Measurements from ENCODE around the gene EDRF1. TPM values are rescaled to one million over a fixed set of nuclear protein-coding genes. Genes with fewer than 3 reads are reported as not detected.
"Not testable (repeated sequence)": the region's sequence is repeated elsewhere in the genome, so short reads cannot be mapped to it uniquely, and the experiment has no call there.

Gene EDRF1
- total and polyA plus RNA-seq, 3 experiments from 2014 or later, result 13.1 to 33.5 (median 32.5) TPM

- H3K4me3 ChIP-seq (ENCODE audit: low read length), result no peak overlapping the region
- DNase-seq, result no peak
- Mint-ChIP-seq H3K36me3 (peaks cover 0 to 5% (median 0%) of the 10 kb centered on the region in 3 donors), H3K27me3 (peaks cover 2 to 20% of the 10 kb centered on the region in 2 donors), H3K4me1 (no peaks in the 10 kb centered on the region), H3K9me3 (peaks cover 0 to 4% (median 0%) of the 10 kb centered on the region in 5 donors), H3K4me3 (no peak overlapping the region), H3K27ac (no peak overlapping the region)
- no peaks in the 10 kb centered on the region for H3K9me3 ChIP-seq (ENCODE audit: low read length)
- H3K4me1 ChIP-seq (ENCODE audit: insufficient read depth, low read length), result no peaks in the 10 kb centered on the region
- H3K27me3 ChIP-seq (ENCODE audit: insufficient read depth, low read length, poor library complexity, severe bottlenecking), result peaks cover under 1% of the 10 kb centered on the region
- POLR2A ChIA-PET, result no interaction called here
- H3K36me3 ChIP-seq (ENCODE audit: insufficient read depth, low read length), result no peaks in the 10 kb centered on the region
- H3K27ac ChIP-seq (ENCODE audit: low read depth, low read length), result no peak overlapping the region
- CTCF ChIA-PET, result no interaction called here
Measured at GRCh38 chr10:125699562-125700143, 19.9 kb upstream of the EDRF1 start.

GRCh38 chr10:125700355-125700911 is 19.1 kb upstream of the EDRF1 start:
- H3K27ac Mint-ChIP-seq, result no peak overlapping the region
- peaks cover 0 to 5% (median 1%) of the 10 kb centered on the region in 3 donors for H3K36me3 Mint-ChIP-seq
- H3K27me3 Mint-ChIP-seq, result peaks cover 2 to 13% of the 10 kb centered on the region in 2 donors
- H3K9me3 ChIP-seq (ENCODE audit: low read length), result no peaks in the 10 kb centered on the region
- POLR2A ChIA-PET, result no interaction called here
- H3K36me3 ChIP-seq (ENCODE audit: insufficient read depth, low read length), result no peaks in the 10 kb centered on the region
- H3K27ac ChIP-seq (ENCODE audit: low read depth, low read length), result no peak overlapping the region
- DNase-seq, result no peak
- no peaks in the 10 kb centered on the region for H3K27me3 ChIP-seq (ENCODE audit: insufficient read depth, low read length, poor library complexity, severe bottlenecking)
- no peak overlapping the region for H3K4me3 Mint-ChIP-seq
- H3K4me1 ChIP-seq (ENCODE audit: insufficient read depth, low read length), result no peaks in the 10 kb centered on the region
- H3K4me3 ChIP-seq (ENCODE audit: low read length), result no peak overlapping the region
- CTCF ChIA-PET, result no interaction called here
- peaks cover 0 to 4% (median 0%) of the 10 kb centered on the region in 5 donors for H3K9me3 Mint-ChIP-seq
- no peaks in the 10 kb centered on the region for H3K4me1 Mint-ChIP-seq

GRCh38 chr10:125707541-125708468 is 11.7 kb upstream of the EDRF1 start:
- peaks cover 0 to 16% (median 3%) of the 10 kb centered on the region in 3 donors for H3K36me3 Mint-ChIP-seq
- POLR2A ChIA-PET, result no interaction called here
- no peaks in the 10 kb centered on the region for H3K4me1 Mint-ChIP-seq

GRCh38 chr10:125708971-125709503 is 10.5 kb upstream of the EDRF1 start:
- Mint-ChIP-seq H3K9me3 (peaks cover 16 to 33% (median 26%) of the 10 kb centered on the region in 5 donors), H3K36me3 (peaks cover under 1 to 20% (median 3%) of the 10 kb centered on the region in 3 donors), H3K27me3 (peaks cover 7 to 40% of the 10 kb centered on the region in 2 donors), H3K4me1 (no peaks in the 10 kb centered on the region), H3K27ac (no peak overlapping the region), H3K4me3 (no peak overlapping the region)
- Histone ChIP-seq H3K4me1 (ENCODE audit: insufficient read depth, low read length) (no peaks in the 10 kb centered on the region), H3K36me3 (ENCODE audit: insufficient read depth, low read length) (no peaks in the 10 kb centered on the region), H3K27ac (ENCODE audit: low read depth, low read length) (no peak overlapping the region), H3K9me3 (ENCODE audit: low read length) (peaks cover 3% of the 10 kb centered on the region), H3K27me3 (ENCODE audit: insufficient read depth, low read length, poor library complexity, severe bottlenecking) (no peaks in the 10 kb centered on the region), H3K4me3 (ENCODE audit: low read length) (no peak overlapping the region)
- DNase-seq, result no peak
- ChIA-PET POLR2A (no interaction called here), CTCF (no interaction called here)

More at GRCh38 chr10:125707541-125708468, 11.7 kb upstream of the EDRF1 start:
- no peaks in the 10 kb centered on the region for H3K36me3 ChIP-seq (ENCODE audit: insufficient read depth, low read length)
- no peak overlapping the region for H3K27ac Mint-ChIP-seq
- H3K4me1 ChIP-seq (ENCODE audit: insufficient read depth, low read length), result no peaks in the 10 kb centered on the region
- peaks cover 10 to 26% (median 17%) of the 10 kb centered on the region in 5 donors for H3K9me3 Mint-ChIP-seq
- H3K4me3 Mint-ChIP-seq, result no peak overlapping the region
- H3K9me3 ChIP-seq (ENCODE audit: low read length), result no peaks in the 10 kb centered on the region
- H3K27me3 Mint-ChIP-seq, result peaks cover 2 to 36% of the 10 kb centered on the region in 2 donors
- CTCF ChIA-PET, result interaction anchor here (1.1 kb wide), 1 partner anchor 17 kb away, joined by 3 read pairs; no protein-coding TSS in a partner anchor
- H3K27ac ChIP-seq (ENCODE audit: low read depth, low read length), result no peak overlapping the region
- no peak for DNase-seq
- no peak overlapping the region for H3K4me3 ChIP-seq (ENCODE audit: low read length)
- no peaks in the 10 kb centered on the region for H3K27me3 ChIP-seq (ENCODE audit: insufficient read depth, low read length, poor library complexity, severe bottlenecking)

- peak overlapping the region in 1 of 8 donors; percentile 27 for H3K27ac Mint-ChIP-seq
- Histone ChIP-seq H3K36me3 (ENCODE audit: insufficient read depth, low read length) (no peaks in the 10 kb centered on the region), H3K4me1 (ENCODE audit: insufficient read depth, low read length) (no peaks in the 10 kb centered on the region), H3K4me3 (ENCODE audit: low read length) (no peak overlapping the region), H3K9me3 (ENCODE audit: low read length) (peaks cover 5% of the 10 kb centered on the region), H3K27ac (ENCODE audit: low read depth, low read length) (no peak overlapping the region), H3K27me3 (ENCODE audit: insufficient read depth, low read length, poor library complexity, severe bottlenecking) (no peaks in the 10 kb centered on the region)
- peaks cover 7 to 40% of the 10 kb centered on the region in 2 donors for H3K27me3 Mint-ChIP-seq
- no peaks in the 10 kb centered on the region for H3K4me1 Mint-ChIP-seq
- no peak overlapping the region for H3K4me3 Mint-ChIP-seq
- DNase-seq, result no peak
- peaks cover 16 to 39% (median 29%) of the 10 kb centered on the region in 5 donors for H3K9me3 Mint-ChIP-seq
- ChIA-PET CTCF (no interaction called here), POLR2A (no interaction called here)
- H3K36me3 Mint-ChIP-seq, result peaks cover 2 to 20% (median 3%) of the 10 kb centered on the region in 3 donors
Measured at GRCh38 chr10:125709553-125710474, 9.7 kb upstream of the EDRF1 start.

- Mint-ChIP-seq H3K4me1 (no peaks in the 10 kb centered on the region), H3K27ac (no peak overlapping the region), H3K9me3 (peaks cover 16 to 41% (median 32%) of the 10 kb centered on the region in 5 donors), H3K4me3 (no peak overlapping the region), H3K36me3 (peaks cover 1 to 16% (median 2%) of the 10 kb centered on the region in 3 donors), H3K27me3 (peaks cover 5 to 34% of the 10 kb centered on the region in 2 donors)
- Histone ChIP-seq H3K4me3 (ENCODE audit: low read length) (no peak overlapping the region), H3K36me3 (ENCODE audit: insufficient read depth, low read length) (no peaks in the 10 kb centered on the region), H3K4me1 (ENCODE audit: insufficient read depth, low read length) (no peaks in the 10 kb centered on the region), H3K27ac (ENCODE audit: low read depth, low read length) (no peak overlapping the region), H3K27me3 (ENCODE audit: insufficient read depth, low read length, poor library complexity, severe bottlenecking) (no peaks in the 10 kb centered on the region), H3K9me3 (ENCODE audit: low read length) (peaks cover 5% of the 10 kb centered on the region)
- CTCF ChIA-PET, result no interaction called here
- POLR2A ChIA-PET, result no interaction called here
- DNase-seq, result no peak
Measured at GRCh38 chr10:125711110-125711750, 8.3 kb upstream of the EDRF1 start.

- H3K4me3 ChIP-seq (ENCODE audit: low read length); CTCF ChIA-PET; H3K27ac Mint-ChIP-seq; H3K4me3 Mint-ChIP-seq; POLR2A ChIA-PET; H3K36me3 ChIP-seq (ENCODE audit: insufficient read depth, low read length); H3K27me3 ChIP-seq (ENCODE audit: insufficient read depth, low read length, poor library complexity, severe bottlenecking); H3K4me1 ChIP-seq (ENCODE audit: insufficient read depth, low read length); H3K9me3 ChIP-seq (ENCODE audit: low read length); H3K27ac ChIP-seq (ENCODE audit: low read depth, low read length); DNase-seq: not testable (repeated sequence)
- Mint-ChIP-seq H3K4me1 (peaks cover 7 to 14% (median 8%) of the 10 kb centered on the region in 3 donors), H3K9me3 (peaks cover 14 to 41% (median 31%) of the 10 kb centered on the region in 5 donors), H3K36me3 (peaks cover 3 to 16% (median 12%) of the 10 kb centered on the region in 3 donors), H3K27me3 (peaks cover 5 to 16% of the 10 kb centered on the region in 2 donors)
Measured at GRCh38 chr10:125714728-125715127, 4.8 kb upstream of the EDRF1 start.
